ENCODE measurements around the gene WARS2. TPM values are rescaled to one million over a fixed set of nuclear protein-coding genes. Genes with fewer than 3 reads are reported as not detected.

WARS2 gene
- total RNA-seq, 4 donors from 2014 or later: 15.6 to 21.8 (median 20.1) TPM

- no peak for TF ChIP-seq CTCF (IDR thresholded peaks at IDR 0.05; ENCODE audit: low read depth)
These were observed 146.8 kb downstream of the WARS2 start for GRCh38 chr1:118993700-118994026.

GRCh38 chr1:118992868-118993699 lies 147.4 kb downstream of the WARS2 start:
- no peak for TF ChIP-seq CTCF (IDR thresholded peaks at IDR 0.05; ENCODE audit: low read depth)

GRCh38 chr1:118992237-118992825 lies 148.1 kb downstream of the WARS2 start:
- no peak for TF ChIP-seq CTCF (IDR thresholded peaks at IDR 0.05; ENCODE audit: low read depth)

- no peak for TF ChIP-seq CTCF (IDR thresholded peaks at IDR 0.05; ENCODE audit: low read depth)
These were observed 149.0 kb downstream of the WARS2 start for GRCh38 chr1:118991448-118991847.

- no peak for TF ChIP-seq CTCF (IDR thresholded peaks at IDR 0.05; ENCODE audit: low read depth)
These were observed 149.8 kb downstream of the WARS2 start for GRCh38 chr1:118990513-118991152.

- TF ChIP-seq CTCF (IDR thresholded peaks at IDR 0.05; ENCODE audit: low read depth): no peak
These were observed 150.5 kb downstream of the WARS2 start for GRCh38 chr1:118989878-118990378.
